ENCODE results near the gene KIF23. TPM values are rescaled to one million over a fixed set of nuclear protein-coding genes. Genes with fewer than 3 reads are reported as not detected.
A peak's percentile ranks its signal among the peaks of the same experiment; 100 is the strongest.

Gene KIF23
- total and polyA plus RNA-seq, 5 experiments from 2014 or later: not detected

DNA sequence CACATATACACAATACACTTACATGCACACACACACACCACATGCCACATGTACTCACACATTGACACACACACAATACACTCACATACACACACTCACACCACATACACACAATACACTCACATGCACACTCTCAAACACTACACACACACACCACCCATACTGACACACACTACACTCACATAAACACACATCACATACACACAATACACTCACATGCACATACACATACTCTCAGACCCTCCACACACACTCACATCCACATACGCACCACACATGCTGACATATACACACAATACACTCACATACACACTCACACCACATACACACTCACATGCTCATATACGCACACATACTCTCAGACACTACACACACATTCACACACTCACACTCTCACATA, 28.3 kb upstream of the KIF23 start:
- H3K4me1 Mint-ChIP-seq: no peaks in the 10 kb centered on the region
- H3K4me3 Mint-ChIP-seq: no peak overlapping the region
- H3K27ac Mint-ChIP-seq: no peak overlapping the region
- H3K27me3 Mint-ChIP-seq: peaks cover 0 to 2% (median 0%) of the 10 kb centered on the region in 5 donors
- POLR2A ChIA-PET: no interaction called here
- DNase-seq (no peak), ATAC-seq (no peak)
- H3K9me3 Mint-ChIP-seq: no peaks in the 10 kb centered on the region
- H3K36me3 Mint-ChIP-seq: no peaks in the 10 kb centered on the region

DNA sequence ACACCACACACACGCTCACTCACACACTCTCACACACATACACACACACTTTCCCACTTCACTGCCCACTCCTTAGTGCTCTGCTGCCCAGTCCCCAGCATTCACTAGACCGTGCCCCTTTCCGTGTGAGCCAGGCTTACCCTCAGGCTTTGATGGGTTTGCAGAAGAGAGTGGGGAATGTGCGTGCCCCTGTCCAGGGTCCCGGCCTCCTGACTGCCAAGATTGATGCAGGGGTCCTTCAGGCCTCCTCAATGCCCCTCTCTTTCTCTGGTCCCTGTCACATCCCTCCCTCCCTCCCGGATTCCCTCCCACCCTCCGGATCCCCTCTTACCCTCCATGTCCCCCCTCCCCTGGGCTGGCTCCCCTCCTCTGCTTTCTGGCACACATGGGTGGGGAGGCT, 27.9 kb upstream of the KIF23 start:
- POLR2A ChIA-PET: no interaction called here
- Mint-ChIP-seq H3K9me3 (no peaks in the 10 kb centered on the region), H3K27me3 (peaks cover 0 to 2% (median 0%) of the 10 kb centered on the region in 5 donors), H3K27ac (no peak overlapping the region), H3K36me3 (no peaks in the 10 kb centered on the region), H3K4me1 (no peaks in the 10 kb centered on the region), H3K4me3 (no peak overlapping the region)
- DNase-seq (no peak), ATAC-seq (no peak)

DNA sequence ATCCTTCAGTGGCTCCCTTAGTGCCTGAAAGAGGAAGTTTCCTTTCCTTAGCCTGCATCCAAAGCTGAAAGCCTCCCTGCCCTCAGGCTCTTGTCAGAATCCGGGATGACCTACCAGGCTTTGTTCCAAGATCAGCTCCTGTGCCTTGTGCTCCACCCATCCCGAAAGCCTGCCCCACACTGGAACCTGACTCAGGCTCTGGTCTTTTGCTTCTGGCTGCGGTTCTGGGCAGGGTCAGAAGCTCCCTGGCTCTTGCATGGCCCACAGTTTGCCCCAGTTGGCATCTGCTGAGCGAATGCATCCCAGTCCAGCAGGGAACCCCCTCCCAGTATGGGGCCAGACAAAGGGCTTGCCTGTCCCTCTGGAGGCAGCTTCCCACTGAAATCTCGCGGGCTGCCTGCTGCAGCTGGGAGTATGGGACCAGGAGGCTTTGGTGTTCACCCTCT, 25.9 kb upstream of the KIF23 start:
- Mint-ChIP-seq H3K27ac (no peak overlapping the region), H3K36me3 (no peaks in the 10 kb centered on the region), H3K27me3 (peaks cover 0 to 4% (median 0%) of the 10 kb centered on the region in 5 donors), H3K9me3 (no peaks in the 10 kb centered on the region), H3K4me1 (no peaks in the 10 kb centered on the region), H3K4me3 (no peak overlapping the region)
- ATAC-seq: no peak
- DNase-seq: no peak
- POLR2A ChIA-PET: no interaction called here

- DNase-seq (no peak), ATAC-seq (no peak)
- POLR2A ChIA-PET: no interaction called here
- Mint-ChIP-seq H3K27me3 (peaks cover 0 to 4% (median 0%) of the 10 kb centered on the region in 5 donors), H3K4me3 (no peak overlapping the region), H3K9me3 (no peaks in the 10 kb centered on the region), H3K27ac (no peak overlapping the region), H3K4me1 (peaks cover 0 to 5% (median 1%) of the 10 kb centered on the region in 4 donors), H3K36me3 (no peaks in the 10 kb centered on the region)
Observed at GRCh38 chr15:69389426-69389825, 24.7 kb upstream of the KIF23 start.

- Mint-ChIP-seq H3K4me1 (peaks cover 1 to 8% (median 6%) of the 10 kb centered on the region in 4 donors), H3K9me3 (no peaks in the 10 kb centered on the region), H3K27ac (no peak overlapping the region), H3K4me3 (no peak overlapping the region), H3K36me3 (no peaks in the 10 kb centered on the region), H3K27me3 (peaks cover 0 to 4% (median 0%) of the 10 kb centered on the region in 5 donors)
- ATAC-seq (no peak), DNase-seq (no peak)
- POLR2A ChIA-PET: no interaction called here
Observed at GRCh38 chr15:69390575-69390974, 23.6 kb upstream of the KIF23 start.

DNA sequence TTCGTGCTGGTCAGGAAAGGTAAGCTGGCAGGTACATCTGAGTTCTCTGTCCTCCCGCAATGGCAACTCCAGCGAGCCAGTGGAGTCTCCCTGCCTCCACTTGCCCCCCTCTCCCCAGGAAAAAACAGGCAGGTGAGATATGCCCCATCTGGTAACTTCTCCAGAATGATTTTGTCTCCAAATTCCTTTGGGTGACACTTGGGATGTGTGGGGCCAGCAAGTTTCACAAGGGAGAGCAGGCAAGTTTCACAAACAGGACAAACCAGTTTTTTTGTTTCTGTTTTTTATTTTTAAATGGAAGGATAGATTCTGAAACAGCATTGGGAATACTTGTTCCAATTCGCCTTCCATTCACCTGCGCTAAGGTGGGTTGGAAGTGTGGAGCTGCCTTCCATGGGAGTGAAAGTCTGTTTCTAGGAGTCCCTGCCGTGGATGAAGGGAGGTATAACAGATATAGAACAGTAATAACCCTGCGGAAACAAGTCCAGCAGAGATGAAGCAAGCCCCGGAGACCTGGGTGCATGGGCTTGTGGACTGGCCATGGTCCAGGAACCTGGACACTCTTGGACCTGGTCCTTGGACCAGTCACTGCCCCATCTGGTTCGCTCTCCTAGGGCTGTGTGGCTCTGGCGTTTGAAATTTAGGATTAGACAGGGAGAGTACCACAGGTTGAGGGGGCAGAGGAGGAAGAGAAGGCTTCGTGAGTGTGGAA, 22.9 kb upstream of the KIF23 start:
- DNase-seq: no peak
- no peak overlapping the region for H3K27ac Mint-ChIP-seq
- no peaks in the 10 kb centered on the region for H3K9me3 Mint-ChIP-seq
- peaks cover 0 to 4% (median 0%) of the 10 kb centered on the region in 5 donors for H3K27me3 Mint-ChIP-seq
- no peak for ATAC-seq
- no peaks in the 10 kb centered on the region for H3K36me3 Mint-ChIP-seq
- H3K4me3 Mint-ChIP-seq: no peak overlapping the region
- H3K4me1 Mint-ChIP-seq: peaks cover 1 to 8% (median 6%) of the 10 kb centered on the region in 4 donors
- POLR2A ChIA-PET: no interaction called here

GRCh38 chr15:69392352-69392751, 21.8 kb upstream of the KIF23 start:
- Mint-ChIP-seq H3K27me3 (peaks cover 0 to 4% (median 0%) of the 10 kb centered on the region in 5 donors), H3K27ac (no peak overlapping the region), H3K4me1 (peaks cover 1 to 8% (median 6%) of the 10 kb centered on the region in 4 donors), H3K36me3 (no peaks in the 10 kb centered on the region), H3K4me3 (no peak overlapping the region), H3K9me3 (no peaks in the 10 kb centered on the region)
- DNase-seq (no peak), ATAC-seq (no peak)
- POLR2A ChIA-PET: no interaction called here

DNA sequence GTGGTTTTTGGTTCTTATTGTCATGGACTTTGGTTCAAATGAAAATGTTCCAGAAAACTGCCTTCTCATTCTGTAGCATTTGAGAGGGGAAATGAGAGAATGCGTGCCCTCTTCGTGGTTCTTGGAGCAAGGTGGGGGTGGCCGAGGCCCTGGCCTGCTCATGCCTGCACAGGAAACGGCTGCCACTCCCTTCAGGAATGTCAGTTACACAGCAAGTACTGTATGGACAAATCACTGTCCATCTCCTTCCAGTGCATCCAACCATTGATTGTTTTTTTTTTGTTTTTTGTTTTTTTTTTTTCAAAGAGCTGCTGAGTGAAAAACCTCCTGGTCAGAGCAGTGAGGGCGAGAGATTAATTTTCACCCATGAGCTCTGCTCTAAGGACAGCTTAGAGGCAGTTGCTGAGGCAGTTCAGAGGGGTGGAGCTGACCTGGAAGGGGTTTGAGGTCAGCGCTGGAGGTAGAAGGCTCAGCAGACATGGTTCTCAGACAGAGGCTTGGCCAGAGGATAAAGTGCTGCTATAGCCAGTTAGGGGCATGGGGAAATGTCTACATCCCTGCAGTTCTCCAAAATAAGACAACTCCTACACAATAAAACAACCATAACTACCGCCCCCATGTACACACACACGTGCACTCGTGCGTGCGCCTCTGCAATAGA, 20.2 kb upstream of the KIF23 start:
- no peak for DNase-seq
- Mint-ChIP-seq H3K36me3 (no peaks in the 10 kb centered on the region), H3K27ac (no peak overlapping the region), H3K27me3 (peaks cover 0 to 3% (median 0%) of the 10 kb centered on the region in 5 donors), H3K9me3 (no peaks in the 10 kb centered on the region), H3K4me1 (peaks cover 1 to 18% (median 9%) of the 10 kb centered on the region in 4 donors), H3K4me3 (no peak overlapping the region)
- no peak for ATAC-seq
- POLR2A ChIA-PET: interaction anchor here (0.6 to 0.9 kb wide), 2 partner anchors 28 to 59 kb away, joined by 3 to 4 read pairs; partner anchors contain the start of gene RPLP1

DNA sequence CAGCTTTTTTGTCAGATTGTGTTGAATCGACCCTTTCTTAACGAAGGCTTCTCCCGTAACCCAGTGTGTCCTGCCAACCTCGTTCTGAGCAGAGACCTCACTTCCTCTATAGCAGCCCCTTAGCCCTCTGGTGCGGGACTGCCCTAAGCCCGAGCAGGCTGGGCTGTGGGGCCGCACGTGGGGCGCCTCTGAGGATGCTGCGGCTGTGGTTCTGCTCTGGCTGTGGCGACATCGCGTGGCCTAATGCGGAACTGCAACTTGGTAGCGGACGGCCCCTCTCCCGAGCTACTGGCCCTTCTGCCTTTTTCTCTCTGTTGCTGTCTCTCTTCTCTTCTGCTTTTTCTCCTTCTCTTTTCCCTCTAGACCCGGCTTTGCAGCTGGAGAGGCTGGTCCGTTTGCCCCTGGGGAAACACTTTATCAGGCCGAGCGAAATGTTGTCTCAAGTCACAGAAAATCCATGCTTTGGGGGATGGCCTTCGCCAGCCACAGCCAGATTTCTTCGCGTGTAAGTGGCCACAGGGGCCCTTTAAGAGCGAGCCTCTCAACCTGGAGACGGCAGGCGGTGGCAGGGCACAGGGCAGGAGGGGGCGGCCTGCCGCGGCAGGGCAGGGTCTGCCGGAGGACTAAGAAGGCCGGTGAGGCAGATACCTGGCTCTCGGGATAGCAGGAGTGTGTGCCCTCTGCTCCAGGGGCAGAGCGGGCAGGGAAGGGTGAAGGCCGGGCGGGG, 19.4 kb upstream of the KIF23 start:
- POLR2A ChIA-PET: interaction anchor here (0.9 kb wide), 1 partner anchor 58 kb away, joined by 4 read pairs; the partner anchor contains the start of gene RPLP1
- peak; percentile 92 to 99 for ATAC-seq
- H3K4me1 Mint-ChIP-seq: peaks cover 1 to 18% (median 9%) of the 10 kb centered on the region in 4 donors
- peak overlapping the region in 2 of 10 donors; percentile 7 to 33 for H3K27ac Mint-ChIP-seq
- H3K27me3 Mint-ChIP-seq: peaks cover 0 to 3% (median 0%) of the 10 kb centered on the region in 5 donors
- no peaks in the 10 kb centered on the region for H3K36me3 Mint-ChIP-seq
- peak; percentile 55 to 87 (median 76) for DNase-seq
- H3K9me3 Mint-ChIP-seq: no peaks in the 10 kb centered on the region
- H3K4me3 Mint-ChIP-seq: no peak overlapping the region

- Mint-ChIP-seq H3K36me3 (no peaks in the 10 kb centered on the region), H3K4me3 (no peak overlapping the region), H3K4me1 (peaks cover 1 to 18% (median 9%) of the 10 kb centered on the region in 4 donors), H3K27me3 (peaks cover 0 to 3% (median 0%) of the 10 kb centered on the region in 5 donors), H3K9me3 (no peaks in the 10 kb centered on the region), H3K27ac (peak overlapping the region in 1 of 10 donors; percentile 40)
- DNase-seq (no peak), ATAC-seq (no peak)
- POLR2A ChIA-PET: no interaction called here
Observed at GRCh38 chr15:69395460-69395859, 18.7 kb upstream of the KIF23 start.

GRCh38 chr15:69395991-69396390, 18.2 kb upstream of the KIF23 start:
- no peak overlapping the region for H3K27ac Mint-ChIP-seq
- H3K4me3 Mint-ChIP-seq: no peak overlapping the region
- no peaks in the 10 kb centered on the region for H3K9me3 Mint-ChIP-seq
- DNase-seq: no peak
- no peak for ATAC-seq
- no peaks in the 10 kb centered on the region for H3K36me3 Mint-ChIP-seq
- POLR2A ChIA-PET: interaction anchor here (0.6 kb wide), 1 partner anchor 555 kb away, joined by 4 read pairs; no protein-coding TSS in a partner anchor
- peaks cover 1 to 18% (median 9%) of the 10 kb centered on the region in 4 donors for H3K4me1 Mint-ChIP-seq
- peaks cover 0 to 4% (median 0%) of the 10 kb centered on the region in 5 donors for H3K27me3 Mint-ChIP-seq

- peaks cover 1 to 18% (median 9%) of the 10 kb centered on the region in 4 donors for H3K4me1 Mint-ChIP-seq
- no peak overlapping the region for H3K4me3 Mint-ChIP-seq
- ATAC-seq (peak in 1 of 2 donors; percentile 59), DNase-seq (no peak)
- POLR2A ChIA-PET: no interaction called here
- peaks cover 0 to 3% (median 0%) of the 10 kb centered on the region in 5 donors for H3K27me3 Mint-ChIP-seq
- H3K27ac Mint-ChIP-seq: no peak overlapping the region
- H3K36me3 Mint-ChIP-seq: no peaks in the 10 kb centered on the region
- no peaks in the 10 kb centered on the region for H3K9me3 Mint-ChIP-seq
Observed at GRCh38 chr15:69398491-69398891, 15.7 kb upstream of the KIF23 start.

GRCh38 chr15:69400850-69401249, 13.3 kb upstream of the KIF23 start:
- Mint-ChIP-seq H3K9me3 (no peaks in the 10 kb centered on the region), H3K4me1 (peaks cover 0 to 11% (median 3%) of the 10 kb centered on the region in 4 donors), H3K4me3 (no peak overlapping the region), H3K36me3 (no peaks in the 10 kb centered on the region), H3K27me3 (peaks cover 0 to 3% (median 0%) of the 10 kb centered on the region in 5 donors), H3K27ac (no peak overlapping the region)
- POLR2A ChIA-PET: no interaction called here
- DNase-seq (no peak), ATAC-seq (no peak)

Measured in naive thymus-derived CD8-positive, alpha-beta T cell (primary cell).